ENCODE measurements around the gene ELF1.
"Not testable (repeated sequence)": the region's sequence is repeated elsewhere in the genome, so short reads cannot be mapped to it uniquely, and the experiment has no call there.

ELF1 gene

GRCh38 chr13:40928980-40929379 is 90.1 kb downstream of the ELF1 start:
- DNase-seq: no peak

GRCh38 chr13:40927929-40928328 is 91.2 kb downstream of the ELF1 start:
- DNase-seq: no peak

- no peak for DNase-seq
Observed at GRCh38 chr13:40923867-40924266, 95.2 kb downstream of the ELF1 start.

- no peak for DNase-seq
Observed at GRCh38 chr13:40922437-40923040, 96.6 kb downstream of the ELF1 start.

GRCh38 chr13:40920826-40921225 is 98.3 kb downstream of the ELF1 start:
- DNase-seq: no peak

- DNase-seq: not testable (repeated sequence)
Observed at GRCh38 chr13:40919901-40920300, 99.2 kb downstream of the ELF1 start.

GRCh38 chr13:40916207-40916998 is 102.7 kb downstream of the ELF1 start:
- DNase-seq: no peak

- not testable (repeated sequence) for DNase-seq
Observed at GRCh38 chr13:40914863-40915262, 104.3 kb downstream of the ELF1 start.

- no peak for DNase-seq
Observed at GRCh38 chr13:40911341-40911740, 107.8 kb downstream of the ELF1 start.

- DNase-seq: no peak
Observed at GRCh38 chr13:40910324-40911050, 108.6 kb downstream of the ELF1 start.

- DNase-seq: not testable (repeated sequence)
Observed at GRCh38 chr13:40909541-40910200, 109.4 kb downstream of the ELF1 start.

- DNase-seq: no peak
Observed at GRCh38 chr13:40908546-40908945, 110.6 kb downstream of the ELF1 start.

- DNase-seq: not testable (repeated sequence)
Observed at GRCh38 chr13:40901032-40901431, 118.1 kb downstream of the ELF1 start.

- not testable (repeated sequence) for DNase-seq
Observed at GRCh38 chr13:40900568-40900967, 118.5 kb downstream of the ELF1 start.

GRCh38 chr13:40897053-40897452 is 122.1 kb downstream of the ELF1 start:
- DNase-seq: no peak

GRCh38 chr13:40895227-40896184 is 123.6 kb downstream of the ELF1 start:
- no peak for DNase-seq

GRCh38 chr13:40893573-40893972 is 125.5 kb downstream of the ELF1 start:
- DNase-seq: not testable (repeated sequence)

- DNase-seq: no peak
Observed at GRCh38 chr13:40886017-40886416, 133.1 kb downstream of the ELF1 start.

- DNase-seq: not testable (repeated sequence)
Observed at GRCh38 chr13:40884175-40884574, 134.9 kb downstream of the ELF1 start.

All from NCI-H2029 (cell line).